HG02885 (cell line): ENCODE measurements around the gene NDUFV2.
A peak's percentile ranks its signal among the peaks of the same experiment; 100 is the strongest.
"Not testable (repeated sequence)": the region's sequence is repeated elsewhere in the genome, so short reads cannot be mapped to it uniquely, and the experiment has no call there.

Experiments
- ATAC-seq: cut with Tn5 transposase; IDR thresholded peaks from one replicate; pipeline ENCODE4 v1.9.1; 2021; ENCODE audit warnings: mild to moderate bottlenecking; ENCODE audit not compliant: unreplicated experiment, poor library complexity

Gene NDUFV2

GRCh38 chr18:9088727-9089126, 13.8 kb upstream of the NDUFV2 start:
- not testable (repeated sequence) for ATAC-seq

GRCh38 chr18:9090578-9090977, 11.9 kb upstream of the NDUFV2 start:
- no peak for ATAC-seq

- ATAC-seq = no peak
Measured at GRCh38 chr18:9091066-9091476, 11.4 kb upstream of the NDUFV2 start.

DNA sequence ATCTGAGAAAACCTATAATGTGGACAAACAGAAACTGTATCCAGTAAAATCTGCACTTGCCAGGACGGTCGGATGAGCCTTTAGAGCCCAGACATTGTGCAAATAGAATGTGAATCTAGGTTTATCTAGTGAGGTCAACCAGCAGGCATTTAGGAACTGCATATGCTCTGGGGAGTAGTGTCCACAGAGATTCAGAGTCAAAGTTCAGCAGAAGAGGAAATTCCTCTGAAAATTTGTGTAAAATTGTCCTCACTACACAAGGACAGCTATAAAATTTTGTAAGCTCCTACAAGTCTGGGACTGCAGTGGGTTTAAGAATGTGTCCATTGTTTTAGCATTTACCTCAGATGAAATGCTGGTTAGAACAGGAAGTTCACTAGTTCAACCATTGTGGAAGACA, 9.8 kb upstream of the NDUFV2 start:
- no peak for ATAC-seq

DNA sequence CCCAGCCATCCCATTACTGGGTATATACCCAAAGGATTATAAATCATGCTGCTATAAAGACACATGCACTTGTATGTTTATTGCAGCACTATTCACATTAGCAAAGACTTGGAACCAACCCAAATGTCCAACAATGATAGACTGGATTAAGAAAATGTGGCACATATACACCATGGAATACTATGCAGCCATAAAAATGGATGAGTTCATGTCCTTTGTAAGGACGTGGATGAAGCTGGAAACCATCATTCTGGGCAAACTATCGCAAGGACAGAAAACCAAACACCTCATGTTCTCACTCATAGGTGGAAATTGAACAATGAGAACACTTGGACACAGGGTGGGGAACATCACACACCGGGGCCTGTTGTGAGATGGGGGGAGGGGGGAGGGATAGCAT, 9.4 kb upstream of the NDUFV2 start:
- ATAC-seq = not testable (repeated sequence)

DNA sequence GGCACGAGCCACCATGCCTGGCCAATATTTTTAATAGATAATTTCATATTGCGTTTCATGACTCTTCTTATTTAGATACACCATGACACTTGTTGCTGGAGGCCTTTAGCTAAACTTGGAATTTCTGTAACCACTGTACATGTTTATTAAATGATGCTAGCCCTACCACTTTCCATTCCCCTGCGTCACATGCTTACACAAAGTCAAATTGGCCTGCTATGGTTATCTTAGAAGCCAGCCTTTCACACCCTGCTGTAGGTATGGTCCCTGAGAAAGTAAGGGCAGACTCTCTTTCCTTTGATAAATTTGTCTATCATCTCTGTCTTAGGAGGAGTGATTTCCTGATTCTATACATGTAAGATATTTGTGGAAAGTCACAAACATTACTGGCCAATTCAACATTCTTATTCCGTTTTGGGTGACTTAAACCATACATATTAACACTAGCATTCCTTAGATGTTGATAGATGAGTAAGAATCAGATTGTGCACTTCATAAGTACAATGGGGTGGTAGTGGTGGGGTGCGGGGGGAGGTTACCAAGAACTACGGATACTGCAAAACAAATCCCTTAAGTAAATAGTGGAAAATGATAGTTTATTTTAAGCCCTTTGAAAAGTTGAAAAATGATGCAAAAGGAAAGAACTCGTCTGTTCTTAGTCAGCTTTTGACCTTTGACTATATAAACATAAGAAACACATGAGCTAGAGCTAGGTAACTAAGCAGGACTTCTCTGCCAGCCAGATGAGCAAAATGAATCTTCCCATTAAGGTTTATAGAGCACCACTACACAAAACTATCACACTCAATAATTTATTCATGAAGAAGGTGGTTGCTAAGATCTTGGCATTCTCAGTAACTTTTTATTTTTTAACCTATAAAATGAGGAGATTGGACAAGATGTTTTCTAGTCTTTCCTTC, 7.9 kb upstream of the NDUFV2 start:
- ATAC-seq = no peak

GRCh38 chr18:9095297-9096006, 7.0 kb upstream of the NDUFV2 start:
- ATAC-seq = peak; percentile 87

GRCh38 chr18:9096007-9096371, 6.5 kb upstream of the NDUFV2 start:
- ATAC-seq = no peak

- ATAC-seq = no peak
Measured at GRCh38 chr18:9096685-9097084, 5.8 kb upstream of the NDUFV2 start.

GRCh38 chr18:9097349-9097748, 5.2 kb upstream of the NDUFV2 start:
- no peak for ATAC-seq

DNA sequence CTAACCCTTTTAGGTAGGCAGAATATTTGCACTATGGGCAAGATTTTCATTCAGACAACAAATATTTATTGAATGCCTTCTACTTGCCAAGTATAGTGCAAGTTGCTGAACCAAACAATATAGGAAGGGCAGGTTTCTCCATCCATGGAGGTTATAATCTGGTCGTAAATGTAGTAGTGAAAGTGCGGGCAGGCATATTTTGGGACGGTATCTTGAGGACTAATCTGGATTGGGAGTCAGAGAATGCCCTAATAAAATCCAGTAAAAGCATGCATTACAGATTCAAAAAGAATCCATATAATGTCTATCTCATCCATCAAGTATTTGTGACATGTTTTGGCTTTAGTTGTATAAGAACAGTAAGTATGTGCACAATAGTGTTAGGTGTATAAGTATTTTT, 1.7 kb upstream of the NDUFV2 start:
- no peak for ATAC-seq

DNA sequence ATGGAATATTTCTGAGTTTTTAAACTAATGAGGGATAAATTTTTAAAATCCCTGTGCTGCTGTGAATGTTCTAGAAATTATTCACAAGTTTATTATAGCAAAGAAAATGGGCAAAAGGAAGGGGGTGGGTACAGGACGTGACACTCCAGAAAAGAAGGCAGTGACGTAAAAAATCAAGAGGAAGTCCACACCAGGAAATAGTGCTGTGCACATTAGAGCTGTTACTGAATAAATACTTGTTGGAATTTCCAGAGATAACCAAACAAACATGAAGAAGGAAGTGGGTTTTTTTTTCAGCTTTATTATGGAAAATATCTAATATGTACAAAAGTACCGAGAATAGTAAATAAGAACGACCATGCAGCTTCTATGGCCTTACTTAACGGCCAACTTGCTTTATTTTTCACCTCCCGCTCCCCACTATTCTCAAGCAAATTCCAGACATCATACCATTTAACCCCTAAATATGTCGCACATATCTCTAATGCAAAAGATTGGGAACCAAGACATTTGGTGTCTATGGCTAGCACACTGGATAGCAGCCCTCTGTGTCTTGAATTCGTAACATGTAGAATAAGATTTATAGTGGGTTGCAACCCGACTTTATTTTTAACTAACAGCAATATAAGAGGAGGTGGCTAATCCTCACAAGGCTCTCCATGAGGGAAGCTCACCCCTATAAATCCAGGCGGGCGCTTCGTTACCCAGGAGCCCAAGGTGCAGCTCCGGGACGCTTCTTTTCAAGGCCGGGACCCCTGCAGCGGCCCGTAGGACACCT, 580 bp upstream of the NDUFV2 start:
- peak; percentile 6 for ATAC-seq

DNA sequence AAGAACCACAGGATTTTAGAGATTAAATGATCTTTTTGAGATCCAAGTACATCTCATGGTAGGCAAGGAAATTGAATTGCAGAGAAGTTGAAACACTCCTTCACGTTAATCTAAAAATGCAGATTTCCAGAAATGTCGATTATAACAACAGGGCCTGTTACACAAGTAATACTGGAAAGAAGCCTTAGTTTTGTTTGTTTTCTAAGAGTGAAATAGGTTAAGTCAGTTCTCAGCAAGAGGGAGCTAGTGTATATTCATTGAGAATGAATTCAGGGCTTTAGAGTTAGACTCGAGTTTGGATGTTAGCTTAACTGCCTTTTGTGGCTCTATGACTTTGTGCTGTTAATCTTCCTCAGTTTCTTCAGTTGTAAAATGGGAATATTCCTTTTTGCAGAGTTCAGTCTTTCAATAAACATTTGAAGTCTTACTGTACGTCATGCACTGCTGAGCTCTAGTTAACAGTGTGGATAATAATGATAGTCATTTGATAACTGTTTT, 926 bp downstream of the NDUFV2 start:
- ATAC-seq = no peak

DNA sequence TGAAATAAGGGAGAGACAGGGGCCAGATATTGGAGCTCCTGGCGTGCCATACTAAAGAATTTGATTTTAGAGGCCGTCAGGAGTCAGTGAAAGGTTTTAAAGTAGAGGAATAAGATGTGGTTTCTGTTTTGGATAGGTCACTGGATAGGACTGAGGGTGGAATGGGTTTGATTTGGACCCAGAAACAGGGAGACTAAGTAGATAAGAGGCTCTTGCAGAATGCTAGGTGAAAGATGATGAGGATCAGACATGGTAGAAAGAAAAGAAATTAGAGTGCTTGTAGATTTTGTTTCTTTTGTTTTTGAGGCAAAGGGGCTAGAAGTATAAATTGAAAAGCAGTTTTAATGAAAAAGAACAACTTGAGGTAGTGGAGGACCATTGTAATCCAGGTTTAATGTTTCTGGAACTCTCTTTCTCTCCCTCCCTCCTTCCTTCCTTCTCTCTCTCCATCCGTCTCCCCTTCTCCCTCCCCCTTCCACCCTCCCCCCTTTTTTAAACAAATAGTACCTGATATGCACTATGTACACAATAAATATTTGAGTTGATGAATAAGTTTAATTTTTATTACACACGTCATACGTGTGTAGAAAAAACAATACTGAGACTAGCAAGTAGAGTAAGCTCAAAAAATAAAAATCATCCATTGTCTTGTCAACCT, 1.9 kb downstream of the NDUFV2 start:
- ATAC-seq = no peak

DNA sequence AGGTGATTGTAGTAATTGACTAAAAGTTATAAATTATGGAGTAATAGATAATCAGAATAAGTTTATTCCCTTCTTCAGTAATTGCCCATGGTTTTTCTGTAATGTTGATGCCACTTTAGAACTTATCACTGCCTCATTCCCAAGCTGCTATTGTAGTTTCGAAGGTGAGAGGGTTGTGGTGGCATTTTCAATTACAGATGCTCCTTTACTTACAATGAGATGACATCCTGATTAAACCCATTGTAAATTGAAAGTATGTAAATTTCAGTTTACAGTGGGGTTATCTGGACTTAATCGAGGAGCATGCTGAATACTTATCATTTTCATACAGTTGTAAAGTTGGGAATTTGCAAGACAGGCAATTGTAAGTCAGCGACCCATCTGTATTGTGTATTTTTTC, 2.9 kb downstream of the NDUFV2 start:
- ATAC-seq = no peak

DNA sequence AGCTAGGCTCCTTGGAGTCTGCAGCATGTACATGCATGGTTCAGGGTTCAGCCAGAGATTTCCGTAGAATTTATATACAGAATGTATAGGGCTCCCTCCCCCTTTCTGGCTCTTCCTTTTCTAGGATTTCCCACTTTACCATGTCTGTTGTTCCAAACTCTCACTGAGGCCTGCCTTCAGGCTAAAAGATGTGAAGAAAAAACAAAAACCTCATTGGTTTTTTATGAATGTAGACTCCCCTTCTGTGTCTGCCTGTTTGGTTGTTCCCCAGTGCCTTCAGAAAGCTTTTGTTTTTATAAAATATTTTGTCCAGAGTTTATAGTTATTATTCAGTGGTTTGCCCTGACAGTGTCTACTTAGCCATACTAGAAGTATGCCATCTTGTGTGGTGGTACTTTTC, 3.6 kb downstream of the NDUFV2 start:
- no peak for ATAC-seq

GRCh38 chr18:9106800-9107584, 4.5 kb downstream of the NDUFV2 start:
- no peak for ATAC-seq

DNA sequence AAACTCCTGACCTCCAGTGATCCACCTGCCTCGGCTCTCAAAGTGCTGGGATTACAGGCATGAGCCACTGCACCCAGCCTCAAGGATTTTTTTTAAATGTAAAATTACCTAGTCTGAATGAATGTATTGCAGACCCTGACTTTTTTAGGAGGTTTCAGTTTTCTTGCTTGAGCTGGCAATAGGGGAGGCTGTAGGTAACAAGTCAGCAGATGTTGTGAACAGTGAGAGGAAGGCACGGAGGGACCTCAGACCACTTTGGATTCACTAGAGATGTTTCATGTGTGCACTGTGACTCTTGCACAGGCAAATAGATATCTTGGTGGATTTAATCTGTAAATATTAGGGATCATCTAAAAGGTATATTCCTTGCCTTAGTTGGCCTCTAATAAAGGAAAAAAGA, 6.4 kb downstream of the NDUFV2 start:
- ATAC-seq = no peak

DNA sequence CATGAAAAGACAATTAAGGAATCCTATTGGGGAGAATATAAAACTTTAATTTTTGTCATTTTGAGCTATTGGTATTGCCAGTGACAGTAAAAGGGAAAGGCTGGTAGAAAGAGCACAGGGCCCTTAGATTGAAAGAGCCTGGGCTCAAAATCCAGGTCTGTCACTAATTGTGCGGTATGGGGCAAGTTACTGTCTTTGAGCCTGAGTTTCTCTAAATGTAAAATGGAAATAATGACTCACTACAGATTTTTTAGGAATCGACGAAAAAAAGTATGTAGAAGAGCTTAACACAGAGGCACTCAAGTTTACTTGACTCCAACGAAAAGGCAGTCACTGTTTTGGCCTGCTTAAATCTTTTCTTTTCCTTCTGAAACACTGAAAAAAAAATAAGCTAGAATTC, 7.0 kb downstream of the NDUFV2 start:
- no peak for ATAC-seq
